Stimulated activated CD4-positive, alpha-beta T cell treated with anti-CD3 and anti-CD28 coated beads, Interleukin-2, amount 100 ng/mL, for 24 hours (primary cell): ENCODE data around the gene LRRC27.

Experiments
- DNase-seq, 2 donors: peaks; one replicate each; pipeline ENCODE4 v3.0.0-alpha.2; 2020

The LRRC27 gene

DNA sequence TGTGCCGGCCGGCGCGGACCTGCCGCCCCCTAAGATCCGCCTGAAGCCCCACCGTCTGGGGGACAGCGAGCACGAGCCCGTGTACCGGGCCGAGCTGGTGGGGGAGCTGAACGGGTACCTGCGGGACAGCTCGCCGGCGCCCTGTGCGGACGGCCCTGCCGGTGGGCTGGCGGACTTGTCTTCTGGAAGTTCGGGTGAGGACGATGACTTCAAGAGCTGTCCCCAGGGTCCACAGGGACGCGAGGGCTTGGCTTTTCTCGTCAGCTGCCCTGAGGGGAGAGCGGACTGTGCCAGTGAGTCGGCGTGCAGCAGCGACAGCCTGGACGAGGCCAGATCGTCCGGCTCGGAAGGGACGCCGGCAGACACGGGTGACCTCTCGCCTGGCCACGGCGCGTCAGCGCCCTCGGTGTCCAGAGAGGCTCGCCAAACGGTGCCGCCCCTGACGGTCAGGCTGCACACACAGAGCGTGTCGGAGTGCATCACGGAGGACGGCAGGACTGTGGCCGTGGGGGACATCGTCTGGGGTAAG, 73.5 kb downstream of the LRRC27 start:
- no peak for DNase-seq

DNA sequence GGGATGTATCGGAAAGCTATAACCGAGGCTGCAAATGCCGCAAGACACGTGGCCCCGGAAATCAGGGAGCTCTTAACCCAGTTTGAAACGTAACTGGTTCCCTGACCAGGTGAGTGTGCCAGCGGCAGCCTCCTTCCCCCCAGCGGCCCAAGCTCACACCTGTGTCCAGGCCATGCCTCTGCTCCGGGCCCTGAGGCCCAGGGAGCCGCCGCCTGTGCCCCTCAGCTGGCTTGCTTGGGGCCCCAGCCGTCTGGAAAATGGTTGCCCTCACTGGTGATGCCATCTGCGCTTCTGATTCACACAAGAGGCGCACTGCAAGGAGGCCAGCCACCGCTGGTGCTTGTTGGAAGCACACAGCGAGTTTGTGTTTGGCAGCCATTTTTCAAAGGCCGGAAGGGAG, 74.2 kb downstream of the LRRC27 start:
- DNase-seq, result no peak

DNA sequence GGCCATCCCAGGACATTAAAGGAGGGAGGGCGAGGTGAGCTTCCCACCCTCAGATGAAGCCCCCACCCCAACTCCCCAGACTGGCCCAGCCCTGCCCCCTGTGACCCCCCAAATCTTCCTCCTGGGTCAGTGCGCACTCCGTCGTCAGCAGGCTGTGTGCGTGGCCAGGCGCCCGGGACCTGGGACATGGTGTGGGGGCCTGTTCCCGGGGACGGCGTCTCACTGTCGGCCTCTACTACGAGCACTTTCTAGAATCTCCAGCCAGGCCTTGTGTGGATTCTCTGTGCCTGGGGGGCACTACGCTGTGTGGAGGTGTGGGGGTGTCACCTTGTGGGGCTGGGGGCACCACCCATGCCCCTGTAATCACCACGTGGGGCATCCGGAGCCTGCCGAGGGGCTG, 74.8 kb downstream of the LRRC27 start:
- DNase-seq, result no peak

DNA sequence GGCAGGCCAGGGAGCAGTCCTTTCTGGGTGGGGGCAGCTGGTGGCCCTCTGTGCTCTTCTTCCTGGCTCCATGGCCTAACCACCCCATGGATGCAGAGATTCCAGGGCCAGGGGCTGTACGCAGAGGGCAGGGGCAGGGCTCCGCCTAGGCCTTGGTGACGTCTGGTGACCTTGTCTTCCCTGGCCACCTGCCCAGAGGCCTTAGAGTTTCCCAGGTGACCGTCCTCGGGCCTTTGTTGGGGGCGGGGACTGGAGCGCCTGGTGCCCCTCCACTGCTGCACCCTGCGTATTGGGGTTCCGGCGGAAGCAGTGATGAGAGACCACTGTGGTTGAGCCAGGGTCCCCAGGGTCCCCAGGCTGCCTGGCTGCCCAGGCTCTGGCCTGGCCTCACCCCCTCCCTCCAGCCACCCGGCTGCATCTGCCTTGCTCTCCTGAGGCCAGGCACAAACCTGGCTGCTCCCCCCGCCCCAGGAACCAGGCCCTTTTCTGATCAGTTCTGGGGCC, 75.3 kb downstream of the LRRC27 start:
- no peak for DNase-seq

DNA sequence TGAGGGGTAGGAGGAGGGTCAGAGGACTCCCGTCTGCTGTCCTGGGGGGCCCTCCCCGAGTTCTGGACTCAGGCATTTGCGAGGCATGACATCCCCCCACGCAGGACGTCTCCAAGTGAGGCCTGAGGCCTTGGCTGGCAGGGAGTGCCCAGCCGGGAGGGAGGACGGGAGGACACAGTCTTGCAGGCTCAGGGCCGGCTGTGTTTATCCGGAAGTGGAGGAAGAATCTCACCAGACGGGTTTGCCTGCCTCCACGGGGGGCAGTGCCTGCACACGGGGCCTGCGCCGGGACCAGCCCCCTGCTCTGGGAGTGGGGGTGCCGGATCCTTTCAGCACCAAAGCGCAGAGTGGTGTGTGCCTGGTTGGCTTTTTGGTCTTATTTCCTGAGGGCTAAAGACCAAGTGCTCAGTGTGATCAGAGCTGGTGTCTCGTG, 75.9 kb downstream of the LRRC27 start:
- DNase-seq, result no peak

DNA sequence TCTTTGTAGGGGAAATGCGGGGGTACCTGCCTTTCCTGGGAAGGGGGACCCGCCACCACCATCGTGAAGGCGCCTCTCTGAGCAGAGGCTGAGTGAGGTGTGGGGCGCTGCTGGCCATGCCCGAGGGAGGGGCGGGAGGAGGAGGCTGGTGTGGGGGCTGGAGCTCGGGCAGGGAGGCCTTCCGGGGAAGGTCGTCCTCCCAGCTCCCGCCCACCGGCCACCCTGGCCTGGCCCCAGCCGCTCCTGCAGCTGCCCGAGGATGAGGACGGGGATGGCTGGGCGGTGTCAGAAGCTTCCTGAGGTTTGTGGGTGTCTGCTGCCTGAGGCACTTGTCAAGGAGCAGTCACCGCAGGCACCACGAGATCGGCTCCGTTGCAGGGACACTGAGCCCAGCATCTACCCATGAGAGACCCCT, 76.4 kb downstream of the LRRC27 start:
- DNase-seq, result no peak

DNA sequence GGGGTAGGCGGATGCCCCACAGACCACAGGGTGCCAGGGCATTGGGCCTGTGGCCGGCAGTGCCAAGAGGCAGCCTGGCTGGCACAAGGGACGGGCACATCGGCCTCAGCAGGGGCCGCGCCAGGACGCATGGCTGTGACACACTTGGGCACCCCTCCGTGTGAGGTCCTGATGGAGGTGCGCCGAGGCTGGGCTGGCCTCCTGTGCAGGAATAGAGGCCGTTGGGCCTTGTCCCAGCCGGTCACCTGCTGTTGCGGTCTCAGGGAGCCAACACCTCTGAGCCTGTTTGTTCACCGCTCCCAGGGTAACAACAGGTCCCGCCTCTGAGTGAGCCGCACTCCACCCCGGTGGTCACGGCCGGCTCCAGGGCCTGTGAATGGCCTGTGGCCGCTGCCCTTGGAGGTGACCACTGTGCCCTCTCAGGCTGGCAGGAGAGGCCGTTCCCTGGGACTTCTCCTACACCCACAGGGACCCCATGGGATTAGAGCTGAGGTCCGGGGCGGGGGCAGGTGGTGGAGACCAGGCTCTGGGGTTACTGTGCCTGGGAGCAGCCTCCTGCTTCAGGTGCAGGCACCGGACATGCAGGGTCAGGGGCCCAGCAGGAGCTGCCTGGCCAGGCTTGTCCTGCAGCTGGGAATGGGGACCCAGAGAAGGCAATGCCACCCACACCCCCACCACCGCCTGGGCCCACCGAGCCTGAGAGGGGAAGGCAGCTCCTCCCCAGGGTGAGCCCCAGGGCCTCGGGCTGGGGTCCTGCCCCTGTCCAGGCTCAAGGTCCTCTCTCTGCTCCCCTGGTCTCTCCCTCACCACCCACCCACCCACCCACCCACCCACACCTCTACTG, 77.1 kb downstream of the LRRC27 start:
- no peak for DNase-seq

DNA sequence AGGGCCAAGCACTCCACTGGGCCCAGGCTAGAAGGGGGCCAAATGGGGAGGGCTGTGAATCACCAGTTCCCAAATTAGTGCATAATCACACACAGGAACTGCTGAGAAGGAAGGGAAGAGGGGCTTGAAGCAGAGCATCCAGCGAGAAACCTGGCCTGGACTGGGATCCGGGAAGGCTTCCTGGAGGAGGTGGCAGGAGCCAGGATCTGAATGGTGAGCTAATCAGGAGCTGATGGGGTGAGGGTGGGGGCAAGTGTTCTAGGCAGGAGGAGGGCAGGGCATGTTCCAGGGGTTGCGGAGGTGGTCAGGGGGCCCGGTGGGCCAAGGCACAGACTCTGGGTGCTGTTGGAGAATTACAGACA, 77.7 kb downstream of the LRRC27 start:
- no peak for DNase-seq

DNA sequence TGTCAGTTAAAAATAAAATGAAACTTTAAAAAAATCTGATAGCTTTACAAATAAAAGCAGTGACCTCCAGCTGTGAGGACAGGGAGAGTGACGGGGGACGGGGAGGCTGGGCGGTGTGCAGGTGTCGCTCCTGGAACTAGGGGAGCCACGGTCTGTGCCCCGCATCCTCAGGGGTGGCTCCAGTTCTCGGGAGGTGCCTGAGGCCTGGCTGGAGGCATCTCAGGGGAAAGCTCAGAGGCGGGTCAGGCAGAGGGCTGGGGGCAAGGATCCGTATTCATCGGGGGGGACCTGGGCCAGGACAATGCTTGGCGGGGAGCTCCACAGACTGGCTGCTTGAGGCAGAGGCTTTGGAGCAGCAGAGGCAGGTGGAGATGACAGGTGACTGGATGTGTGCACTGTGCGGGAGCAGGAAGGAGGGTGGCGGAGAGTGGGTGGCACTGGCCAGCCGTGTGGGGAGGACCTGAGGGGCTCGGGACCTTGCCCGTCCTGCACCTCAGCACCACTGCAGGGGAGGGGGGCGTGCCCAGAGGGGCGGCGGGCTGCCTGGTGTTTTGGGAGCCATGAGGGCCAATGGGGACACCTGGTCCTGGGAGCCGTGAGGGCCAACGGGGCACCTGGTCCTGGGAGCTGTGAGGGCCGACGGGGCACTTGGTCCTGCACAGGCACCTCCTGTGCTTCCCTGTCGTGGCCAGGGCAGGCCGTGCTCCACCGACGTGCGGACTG, 78.2 kb downstream of the LRRC27 start:
- DNase-seq, result no peak

DNA sequence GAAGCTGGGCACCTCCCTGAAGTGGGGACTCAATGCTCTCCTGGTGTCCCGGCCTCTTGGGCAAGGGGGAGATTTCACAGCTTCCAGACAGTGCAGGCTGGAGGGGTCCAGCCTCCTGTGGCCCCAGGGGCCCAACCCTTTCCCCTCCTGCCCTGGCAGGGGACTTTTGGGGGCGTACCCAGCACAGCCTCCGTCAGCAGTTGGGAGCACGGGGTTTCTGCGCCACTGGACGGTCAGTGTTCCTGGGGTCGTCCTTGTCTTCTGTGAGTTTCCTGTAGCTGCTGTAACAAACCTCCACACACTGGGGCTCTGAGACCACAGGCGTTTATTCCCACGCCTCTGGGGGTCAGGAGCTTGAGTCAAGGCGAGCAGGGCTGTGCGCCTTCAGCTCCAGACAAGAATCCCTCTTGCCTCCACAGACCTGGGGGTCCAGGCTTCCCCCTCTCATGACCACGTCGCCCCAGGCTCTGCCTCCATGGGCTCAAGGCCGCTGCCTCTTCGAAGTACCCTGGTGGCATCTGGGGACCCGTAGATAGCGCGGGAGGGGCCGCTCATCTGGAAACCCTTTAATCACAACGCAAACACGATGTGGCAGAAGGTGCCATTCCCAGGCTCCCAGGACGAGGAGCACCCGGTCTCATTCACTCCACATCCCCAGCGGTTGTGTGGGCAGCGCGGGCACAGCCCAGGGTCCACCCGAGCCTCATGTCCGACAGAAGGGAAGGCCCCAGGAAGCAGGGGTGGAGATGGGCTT, 79.0 kb downstream of the LRRC27 start:
- DNase-seq, result no peak

DNA sequence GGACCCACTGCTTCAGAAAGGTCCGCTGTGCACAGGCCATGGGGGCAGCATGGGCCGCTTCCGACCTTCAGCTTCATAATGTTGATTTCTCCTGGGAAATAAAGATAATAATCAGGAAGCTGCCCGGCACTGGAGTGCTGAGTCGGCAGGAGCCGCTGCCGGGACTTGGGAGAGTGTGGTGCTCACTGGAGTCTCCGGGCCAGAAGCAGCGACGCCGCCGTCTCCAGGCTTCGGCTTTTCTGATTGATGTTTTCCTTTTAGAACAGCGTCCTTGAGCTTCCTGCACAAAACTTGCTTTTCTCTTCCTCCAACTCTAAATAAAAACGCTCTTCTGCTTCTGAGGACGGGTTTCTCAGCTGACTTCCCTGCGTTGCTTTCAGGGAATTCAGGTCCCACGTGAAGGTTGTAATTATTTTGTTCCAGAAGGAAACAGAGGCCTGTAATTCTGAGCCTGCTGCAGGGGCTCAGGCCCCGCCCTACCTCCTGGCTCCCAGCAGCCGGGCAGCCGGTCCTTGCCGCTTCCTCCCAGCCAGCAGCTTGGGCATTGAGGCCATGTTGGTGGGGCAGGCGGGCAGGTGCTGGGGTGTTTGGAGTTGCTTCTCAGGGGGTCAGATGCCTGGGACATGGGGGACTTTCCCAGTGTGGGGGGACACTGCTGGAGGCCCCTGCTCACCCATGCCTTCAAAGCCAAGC, 79.7 kb downstream of the LRRC27 start:
- no peak for DNase-seq

DNA sequence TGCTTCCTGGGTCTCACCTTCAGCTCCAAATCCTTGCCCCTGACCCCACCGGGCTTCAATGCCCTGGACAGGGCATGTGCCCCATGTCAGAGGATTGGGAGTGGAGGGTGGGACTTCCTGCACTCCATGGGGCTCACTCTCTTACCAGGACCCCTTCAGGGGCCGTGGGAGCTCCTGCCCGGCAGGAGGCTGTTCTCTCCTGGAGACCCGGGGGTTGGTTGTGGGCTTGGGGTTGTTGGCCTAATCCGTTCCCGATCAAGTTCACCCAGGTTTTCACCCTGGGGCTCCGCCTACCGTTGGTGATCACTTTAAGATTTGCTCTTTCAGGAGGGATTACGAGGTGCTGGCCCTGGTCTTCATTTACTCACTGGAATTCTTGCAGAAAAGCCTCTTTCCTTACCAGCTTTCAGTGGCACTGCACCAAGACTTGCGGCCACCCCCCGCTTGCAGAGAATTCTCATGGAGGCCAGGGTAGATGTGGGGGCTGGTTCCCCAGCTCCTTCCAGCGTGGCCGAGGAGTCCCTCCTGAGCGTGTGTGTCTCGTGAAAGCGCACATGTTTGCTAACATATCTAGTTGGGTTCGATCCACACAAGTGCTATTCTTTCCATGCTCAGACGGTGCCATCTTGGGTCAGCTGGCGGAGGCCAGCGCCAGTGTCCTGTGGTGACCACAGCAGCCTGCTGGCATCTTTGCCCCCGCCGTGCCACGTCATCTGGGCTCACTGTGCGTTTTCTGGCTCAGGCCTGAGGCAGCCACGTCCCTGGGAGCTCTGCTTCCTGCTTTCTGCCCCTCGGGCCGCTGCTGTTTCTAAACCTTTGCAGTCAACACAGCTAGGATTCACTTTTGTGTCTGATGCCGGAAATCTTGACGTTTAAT, 80.6 kb downstream of the LRRC27 start:
- no peak for DNase-seq

DNA sequence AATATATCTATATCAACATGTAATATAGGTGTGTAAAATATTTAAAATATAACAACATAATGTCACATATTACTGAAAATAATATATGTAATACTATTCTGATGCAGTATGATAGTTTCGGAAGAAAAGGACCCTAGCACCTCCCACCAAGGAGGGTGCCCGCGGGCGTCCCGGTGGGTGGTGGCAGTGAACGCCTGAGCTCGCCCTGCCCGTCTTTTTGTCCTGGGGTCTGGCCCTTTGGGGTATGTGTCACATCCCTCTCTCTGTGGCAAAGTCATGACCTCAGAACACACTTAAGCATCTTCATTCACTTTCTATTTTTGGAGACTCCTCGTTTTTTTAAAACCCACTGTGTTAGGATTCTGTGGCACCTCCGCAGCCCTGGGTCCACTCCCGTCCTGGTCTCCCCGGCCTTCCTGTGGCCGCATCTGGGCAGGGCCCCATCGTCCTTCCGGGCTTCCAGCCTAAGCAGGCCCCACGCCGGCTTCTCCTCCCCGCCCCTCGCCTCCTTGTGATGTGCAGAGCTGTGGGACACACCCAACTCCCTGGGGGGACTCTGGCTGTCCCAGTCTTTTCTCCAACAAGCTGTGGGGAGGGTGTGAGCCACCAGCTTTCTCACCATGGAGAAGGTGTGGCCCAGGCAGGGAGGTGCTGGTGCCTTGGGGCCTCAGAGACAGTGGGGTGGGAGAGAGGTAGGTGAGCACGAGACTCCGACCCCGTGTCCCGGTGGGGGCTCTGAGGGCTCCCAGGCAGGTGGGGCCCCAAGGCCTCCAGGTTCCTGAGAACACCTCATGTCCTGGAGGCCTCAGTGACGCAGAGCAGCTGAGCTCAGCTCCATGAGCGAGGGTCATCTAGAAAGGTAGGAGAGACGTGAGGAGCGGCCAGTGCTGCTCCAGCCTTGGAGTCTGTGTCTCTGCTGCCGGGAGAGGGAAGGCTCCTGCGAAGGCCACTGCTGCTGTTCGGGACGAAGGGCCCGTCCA, 81.5 kb downstream of the LRRC27 start:
- DNase-seq, result no peak

DNA sequence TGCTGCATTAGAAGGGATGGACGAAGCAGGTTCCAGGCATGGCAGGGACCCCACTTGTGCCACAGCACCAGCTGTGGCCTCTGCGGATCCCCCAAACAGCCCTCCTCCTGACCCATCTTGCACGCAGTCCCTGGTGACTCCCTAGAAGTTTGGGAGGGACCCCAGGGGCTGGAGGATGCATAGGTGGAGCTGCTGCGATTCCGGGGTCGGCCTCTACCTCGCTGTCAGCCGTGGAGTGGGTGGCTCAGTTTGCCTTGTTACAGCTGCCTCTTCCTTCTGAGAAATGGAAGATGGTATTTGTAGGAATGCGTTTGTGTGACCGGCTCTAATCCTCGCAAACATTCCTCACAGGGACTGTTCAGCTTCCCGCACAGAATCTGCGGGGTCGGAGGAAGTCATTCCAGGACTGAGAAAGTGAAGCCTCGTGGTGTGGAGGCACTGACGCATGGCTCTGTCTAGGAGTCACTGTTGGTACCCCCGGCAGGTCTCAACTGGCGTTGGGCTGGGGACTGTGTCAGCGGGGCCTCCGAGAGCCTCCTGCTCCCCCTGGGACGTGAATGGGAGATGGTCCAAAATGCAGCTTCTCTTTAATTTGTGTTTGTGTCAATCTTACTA, 82.5 kb downstream of the LRRC27 start:
- DNase-seq, result no peak

DNA sequence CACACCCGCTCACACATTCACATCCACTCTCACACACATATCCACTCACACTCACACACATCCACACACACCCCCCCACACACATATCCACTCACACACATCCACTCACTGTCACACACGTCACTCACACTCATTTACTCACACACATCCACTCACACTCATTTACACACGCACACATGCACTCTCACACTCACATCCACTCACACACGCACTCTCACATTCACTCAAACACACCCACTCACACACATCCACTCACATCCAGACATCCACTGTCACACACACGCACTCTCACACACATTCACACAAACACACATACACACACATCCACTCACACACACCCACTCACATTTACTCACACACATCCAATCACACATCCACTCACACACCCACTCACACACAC, 83.3 kb downstream of the LRRC27 start:
- no peak for DNase-seq

DNA sequence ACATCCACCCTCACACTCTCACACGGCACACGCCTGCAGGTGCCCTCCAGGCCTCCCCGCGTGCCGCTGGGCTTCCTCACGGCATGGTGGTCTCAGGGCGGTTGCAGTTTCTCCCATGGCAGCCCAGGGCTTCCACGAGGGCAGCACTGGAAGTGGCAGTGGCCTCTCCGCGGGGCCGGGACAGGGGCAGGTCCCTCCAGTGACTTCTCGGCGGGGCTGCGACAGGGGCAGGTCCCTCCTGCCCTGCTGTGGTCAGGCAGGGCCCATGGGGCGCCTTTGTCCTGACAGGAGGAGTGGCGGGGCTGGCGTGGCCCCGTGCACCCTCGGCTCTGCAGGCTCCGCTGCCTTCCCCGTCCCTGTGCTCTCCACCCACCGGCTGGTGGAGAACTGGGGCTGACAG, 84.0 kb downstream of the LRRC27 start:
- DNase-seq, result no peak

DNA sequence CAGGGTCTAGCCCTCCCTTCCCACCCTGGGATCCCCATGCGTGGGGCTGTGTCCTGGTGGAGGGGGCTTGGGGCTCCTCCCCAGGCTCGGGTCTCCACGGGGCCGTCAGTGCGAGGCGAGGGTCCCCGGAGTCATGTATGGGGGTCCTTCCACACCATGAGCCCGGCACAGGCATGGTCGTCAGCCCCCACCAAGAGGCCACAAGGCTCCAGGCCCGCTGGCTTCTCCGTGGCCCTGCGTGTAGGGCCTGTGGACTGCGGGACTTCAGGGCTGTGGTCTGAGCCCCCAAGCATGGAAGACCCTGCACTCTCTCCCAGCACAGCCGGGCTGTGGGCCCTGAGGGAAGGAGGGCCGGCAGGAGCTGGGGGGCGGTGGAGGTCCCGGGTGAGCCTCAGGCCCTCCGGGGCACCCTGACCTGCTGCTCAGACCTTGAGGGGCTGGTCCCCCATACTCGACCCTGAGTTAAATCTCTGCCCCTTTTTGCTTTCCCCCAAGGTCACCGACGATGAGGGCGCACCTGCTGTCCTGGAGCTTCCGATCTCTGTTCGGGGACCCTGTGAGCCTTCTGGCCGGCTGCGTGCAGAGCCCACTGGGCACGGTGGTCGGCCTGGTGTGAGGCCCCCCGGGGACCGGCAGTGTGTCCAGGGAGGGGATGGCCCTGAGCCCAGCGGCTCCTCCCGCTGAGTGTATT, 84.7 kb downstream of the LRRC27 start:
- DNase-seq, result no peak

DNA sequence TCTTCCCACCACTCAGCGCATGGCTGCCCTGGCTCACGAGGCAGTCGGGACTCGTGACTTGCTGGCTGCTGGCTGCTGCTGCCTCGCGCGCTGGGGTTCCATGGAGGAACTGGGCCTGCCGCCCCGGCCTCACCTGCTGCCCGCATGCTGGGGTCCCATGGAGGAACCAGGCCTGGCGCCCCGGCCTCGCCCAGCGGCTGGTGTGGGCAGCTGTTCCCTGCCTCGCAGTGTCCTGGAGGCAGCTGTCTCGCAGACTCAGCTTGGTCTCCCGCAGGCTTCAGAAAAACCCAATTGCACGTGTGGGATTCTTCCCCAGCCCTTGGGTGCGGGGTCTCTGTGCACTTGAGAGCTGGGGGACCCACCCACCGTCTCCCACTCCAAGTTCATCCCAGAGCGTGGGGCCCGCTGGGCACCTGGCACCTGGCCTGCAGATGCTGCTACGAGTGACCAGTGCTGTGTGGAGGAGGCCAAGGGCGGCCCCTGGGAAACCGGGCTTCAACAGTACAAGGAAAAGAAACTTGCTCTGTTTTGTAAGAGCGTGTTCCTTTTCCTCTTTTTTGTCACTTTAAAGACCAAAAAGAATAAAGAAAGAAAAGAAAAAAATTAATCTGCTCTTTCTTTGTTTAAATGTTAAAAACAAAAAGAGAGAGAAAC, 85.4 kb downstream of the LRRC27 start:
- DNase-seq, result no peak
